ENCODE results near the gene CANT1.

Gene CANT1

GRCh38 chr17:78953356-78954350 is 55.9 kb downstream of the CANT1 start:
- TF ChIP-seq GATA3 (IDR thresholded peaks at IDR 0.05; ENCODE audit: low read depth, low read length) (no peak), GATA2 (IDR thresholded peaks at IDR 0.05; ENCODE audit: low read depth, low read length) (no peak)

DNA sequence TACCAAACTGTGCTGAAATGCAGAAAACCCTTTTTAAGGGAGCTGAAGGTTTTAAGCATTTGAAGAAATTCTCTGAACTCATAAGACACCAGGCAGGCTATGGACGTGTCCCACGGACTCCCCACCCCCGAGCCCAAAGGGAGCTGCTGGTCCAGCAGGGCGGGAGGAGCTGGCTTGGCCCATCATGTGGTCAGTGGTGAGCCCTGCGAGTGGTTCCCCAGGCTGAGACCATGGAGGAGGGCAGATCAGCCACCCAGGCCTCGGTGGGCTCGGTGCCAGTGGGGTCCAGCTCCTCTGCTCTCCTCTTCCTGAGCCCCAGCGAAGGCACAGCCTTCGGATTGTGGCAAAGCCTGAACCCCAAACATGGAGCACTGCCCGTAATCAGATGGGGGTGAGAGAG is 56.9 kb downstream of the CANT1 start:
- TF ChIP-seq GATA3 (IDR thresholded peaks at IDR 0.05; ENCODE audit: low read depth, low read length) (no peak), GATA2 (IDR thresholded peaks at IDR 0.05; ENCODE audit: low read depth, low read length) (no peak)

DNA sequence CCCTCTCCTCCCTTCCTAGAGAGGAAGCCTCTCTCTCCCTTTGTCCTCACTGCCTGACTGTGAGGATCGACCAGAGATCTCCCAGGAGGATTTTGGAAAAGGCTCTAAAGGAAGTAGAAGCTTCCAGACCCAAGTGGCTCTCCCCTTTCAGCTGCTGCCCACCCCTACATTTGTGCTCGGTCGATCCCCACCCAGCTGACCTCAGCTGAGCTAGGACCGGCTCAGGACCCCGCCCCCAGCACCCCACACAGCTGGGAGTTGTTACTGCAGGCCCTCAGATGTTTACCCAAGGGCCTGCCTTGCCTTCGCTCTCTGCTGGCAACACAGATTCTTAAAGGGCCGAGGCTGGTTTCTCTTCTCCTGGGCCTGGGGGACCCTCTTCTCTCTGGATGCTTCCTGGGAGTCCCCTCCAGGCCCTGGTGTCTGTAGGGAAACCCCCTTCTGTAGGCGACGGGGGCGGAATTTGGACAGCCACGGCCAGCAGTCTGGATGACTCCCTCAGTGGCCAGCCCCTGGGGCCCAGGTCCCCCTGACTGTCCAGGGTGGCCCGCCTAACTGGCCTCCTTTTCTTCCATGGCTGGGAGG is 57.5 kb downstream of the CANT1 start:
- no peak for TF ChIP-seq GATA2 (IDR thresholded peaks at IDR 0.05; ENCODE audit: low read depth, low read length)

DNA sequence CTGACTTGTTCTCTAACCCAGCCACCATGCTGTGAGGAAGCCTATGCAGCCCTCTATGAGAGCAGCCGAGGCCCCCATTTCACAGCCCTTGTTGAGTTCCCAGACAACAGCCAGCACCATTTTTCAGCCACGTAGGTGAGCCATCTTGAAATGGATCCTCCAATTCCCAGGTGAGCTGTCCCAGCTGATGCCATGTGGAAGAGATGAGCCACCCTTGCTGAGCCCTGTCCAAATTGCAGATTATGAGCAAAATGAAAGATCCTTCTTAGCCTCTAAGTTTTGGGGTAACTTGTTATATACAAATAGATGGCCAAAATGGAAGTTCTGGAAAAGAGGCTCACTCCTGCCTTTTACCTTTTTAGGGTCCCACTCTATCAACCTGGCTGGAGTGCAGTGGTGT is 58.7 kb downstream of the CANT1 start:
- TF ChIP-seq GATA3 (IDR thresholded peaks at IDR 0.05; ENCODE audit: low read depth, low read length): no peak
- TF ChIP-seq GATA2 (IDR thresholded peaks at IDR 0.05; ENCODE audit: low read depth, low read length): no peak

- TF ChIP-seq GATA2 (IDR thresholded peaks at IDR 0.05; ENCODE audit: low read depth, low read length): no peak
- TF ChIP-seq GATA3 (IDR thresholded peaks at IDR 0.05; ENCODE audit: low read depth, low read length): no peak
These were observed 62.1 kb downstream of the CANT1 start for GRCh38 chr17:78947235-78948149.

DNA sequence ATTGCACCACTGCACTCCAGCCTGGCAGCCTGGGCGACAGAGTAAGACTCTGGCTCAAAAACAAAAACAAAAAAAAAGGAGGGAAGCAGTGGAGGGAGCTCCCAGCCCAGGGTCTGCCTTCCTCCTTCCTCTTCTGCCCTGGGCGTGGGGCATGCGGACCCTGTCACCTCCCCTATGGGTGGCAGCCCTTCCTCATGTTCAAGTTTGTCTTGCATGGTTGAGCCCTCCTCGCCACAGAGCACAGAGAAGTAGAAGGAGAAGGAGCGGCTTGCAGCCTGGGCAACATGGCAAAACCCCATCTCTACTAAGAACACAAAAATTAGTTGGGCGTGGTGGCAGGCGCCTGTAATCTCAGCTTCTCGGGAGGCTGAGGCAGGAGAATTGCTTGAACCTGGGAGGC is 62.9 kb downstream of the CANT1 start:
- TF ChIP-seq GATA2 (IDR thresholded peaks at IDR 0.05; ENCODE audit: low read depth, low read length) (no peak), GATA3 (IDR thresholded peaks at IDR 0.05; ENCODE audit: low read depth, low read length) (no peak)

- TF ChIP-seq GATA3 (IDR thresholded peaks at IDR 0.05; ENCODE audit: low read depth, low read length): no peak
These were observed 63.4 kb downstream of the CANT1 start for GRCh38 chr17:78946131-78946530.

DNA sequence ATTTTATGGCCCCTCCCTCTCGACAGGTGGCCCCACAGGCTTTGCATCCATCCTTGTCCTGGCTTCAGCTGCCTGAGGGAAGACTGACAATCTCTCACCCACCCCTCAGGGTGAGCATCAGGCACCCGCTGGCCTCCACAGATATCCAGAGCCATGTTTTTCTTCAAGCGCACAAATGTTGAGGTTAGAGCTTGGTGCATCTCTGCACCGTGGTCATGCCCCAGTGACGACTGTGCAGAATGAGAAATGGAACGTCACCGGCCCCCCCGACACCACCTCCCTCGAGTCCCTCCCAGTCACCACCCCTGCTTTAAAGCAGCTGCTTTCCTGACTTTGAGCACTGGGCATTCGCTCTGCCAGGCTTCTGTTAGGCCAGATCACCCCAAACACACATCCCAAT is 64.6 kb downstream of the CANT1 start:
- TF ChIP-seq GATA2 (IDR thresholded peaks at IDR 0.05; ENCODE audit: low read depth, low read length): no peak
- no peak for TF ChIP-seq GATA3 (IDR thresholded peaks at IDR 0.05; ENCODE audit: low read depth, low read length)

GRCh38 chr17:78944026-78944425 is 65.5 kb downstream of the CANT1 start:
- no peak for TF ChIP-seq GATA3 (IDR thresholded peaks at IDR 0.05; ENCODE audit: low read depth, low read length)
- TF ChIP-seq GATA2 (IDR thresholded peaks at IDR 0.05; ENCODE audit: low read depth, low read length): no peak
